ENCODE data around the gene MEI1.

DNA sequence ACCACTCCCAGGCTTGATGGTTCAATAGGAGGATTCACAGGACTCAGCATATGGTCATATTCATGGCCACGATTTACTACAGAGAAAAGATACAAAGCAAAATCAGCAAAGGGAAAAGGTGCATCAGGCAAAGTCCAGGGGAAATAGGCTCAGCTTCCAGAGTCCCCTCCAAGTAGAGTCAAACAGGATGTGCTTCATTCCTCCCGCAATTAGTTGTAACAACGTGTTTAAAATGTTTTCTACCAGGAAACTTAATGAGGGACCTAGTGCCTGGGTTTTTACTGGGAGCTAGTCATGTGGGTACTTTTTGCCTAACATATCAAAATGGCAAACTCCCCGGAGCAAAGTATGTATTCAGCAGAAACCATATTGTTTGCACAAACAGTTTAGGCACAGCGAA lies 118.7 kb downstream of the MEI1 start:
- TF ChIP-seq EP300 (IDR thresholded peaks at IDR 0.05; ENCODE audit: low read depth): no peak
- TF ChIP-seq POLR2A (IDR thresholded peaks at IDR 0.05): no peak
- TF ChIP-seq, protein P1, sequence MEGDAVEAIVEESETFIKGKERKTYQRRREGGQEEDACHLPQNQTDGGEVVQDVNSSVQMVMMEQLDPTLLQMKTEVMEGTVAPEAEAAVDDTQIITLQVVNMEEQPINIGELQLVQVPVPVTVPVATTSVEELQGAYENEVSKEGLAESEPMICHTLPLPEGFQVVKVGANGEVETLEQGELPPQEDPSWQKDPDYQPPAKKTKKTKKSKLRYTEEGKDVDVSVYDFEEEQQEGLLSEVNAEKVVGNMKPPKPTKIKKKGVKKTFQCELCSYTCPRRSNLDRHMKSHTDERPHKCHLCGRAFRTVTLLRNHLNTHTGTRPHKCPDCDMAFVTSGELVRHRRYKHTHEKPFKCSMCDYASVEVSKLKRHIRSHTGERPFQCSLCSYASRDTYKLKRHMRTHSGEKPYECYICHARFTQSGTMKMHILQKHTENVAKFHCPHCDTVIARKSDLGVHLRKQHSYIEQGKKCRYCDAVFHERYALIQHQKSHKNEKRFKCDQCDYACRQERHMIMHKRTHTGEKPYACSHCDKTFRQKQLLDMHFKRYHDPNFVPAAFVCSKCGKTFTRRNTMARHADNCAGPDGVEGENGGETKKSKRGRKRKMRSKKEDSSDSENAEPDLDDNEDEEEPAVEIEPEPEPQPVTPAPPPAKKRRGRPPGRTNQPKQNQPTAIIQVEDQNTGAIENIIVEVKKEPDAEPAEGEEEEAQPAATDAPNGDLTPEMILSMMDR (IDR thresholded peaks at IDR 0.05): no peak
- no peak for TF ChIP-seq POLR2AphosphoS5 (IDR thresholded peaks at IDR 0.05)
